ENCODE data around the gene IP6K2.

The IP6K2 gene

GRCh38 chr3:48662145-48662752 lies 54.8 kb downstream of the IP6K2 start:
- no peak for DNase-seq (ENCODE audit: insufficient read length, low spot score)
- FAIRE-seq, result no peak
- TF ChIP-seq, protein P1, sequence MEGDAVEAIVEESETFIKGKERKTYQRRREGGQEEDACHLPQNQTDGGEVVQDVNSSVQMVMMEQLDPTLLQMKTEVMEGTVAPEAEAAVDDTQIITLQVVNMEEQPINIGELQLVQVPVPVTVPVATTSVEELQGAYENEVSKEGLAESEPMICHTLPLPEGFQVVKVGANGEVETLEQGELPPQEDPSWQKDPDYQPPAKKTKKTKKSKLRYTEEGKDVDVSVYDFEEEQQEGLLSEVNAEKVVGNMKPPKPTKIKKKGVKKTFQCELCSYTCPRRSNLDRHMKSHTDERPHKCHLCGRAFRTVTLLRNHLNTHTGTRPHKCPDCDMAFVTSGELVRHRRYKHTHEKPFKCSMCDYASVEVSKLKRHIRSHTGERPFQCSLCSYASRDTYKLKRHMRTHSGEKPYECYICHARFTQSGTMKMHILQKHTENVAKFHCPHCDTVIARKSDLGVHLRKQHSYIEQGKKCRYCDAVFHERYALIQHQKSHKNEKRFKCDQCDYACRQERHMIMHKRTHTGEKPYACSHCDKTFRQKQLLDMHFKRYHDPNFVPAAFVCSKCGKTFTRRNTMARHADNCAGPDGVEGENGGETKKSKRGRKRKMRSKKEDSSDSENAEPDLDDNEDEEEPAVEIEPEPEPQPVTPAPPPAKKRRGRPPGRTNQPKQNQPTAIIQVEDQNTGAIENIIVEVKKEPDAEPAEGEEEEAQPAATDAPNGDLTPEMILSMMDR (IDR thresholded peaks at IDR 0.05; ENCODE audit: insufficient read depth, missing control alignments), result no peak

- DNase-seq (ENCODE audit: insufficient read length, low spot score) (no peak), FAIRE-seq (no peak)
Measured at GRCh38 chr3:48661501-48662144, 55.4 kb downstream of the IP6K2 start.

GRCh38 chr3:48660800-48661400 lies 56.1 kb downstream of the IP6K2 start:
- FAIRE-seq, result no peak
- no peak for DNase-seq (ENCODE audit: insufficient read length, low spot score)
- TF ChIP-seq, protein P1 (IDR thresholded peaks at IDR 0.05; ENCODE audit: insufficient read depth, missing control alignments), result no peak

More at GRCh38 chr3:48661501-48662144, 55.4 kb downstream of the IP6K2 start:
- TF ChIP-seq, protein P1 (IDR thresholded peaks at IDR 0.05; ENCODE audit: insufficient read depth, missing control alignments), result no peak

- TF ChIP-seq, protein P1 (IDR thresholded peaks at IDR 0.05; ENCODE audit: insufficient read depth, missing control alignments), result no peak
- no peak for FAIRE-seq
- DNase-seq (ENCODE audit: insufficient read length, low spot score), result no peak
Measured at GRCh38 chr3:48656841-48657281, 60.2 kb downstream of the IP6K2 start.

DNA sequence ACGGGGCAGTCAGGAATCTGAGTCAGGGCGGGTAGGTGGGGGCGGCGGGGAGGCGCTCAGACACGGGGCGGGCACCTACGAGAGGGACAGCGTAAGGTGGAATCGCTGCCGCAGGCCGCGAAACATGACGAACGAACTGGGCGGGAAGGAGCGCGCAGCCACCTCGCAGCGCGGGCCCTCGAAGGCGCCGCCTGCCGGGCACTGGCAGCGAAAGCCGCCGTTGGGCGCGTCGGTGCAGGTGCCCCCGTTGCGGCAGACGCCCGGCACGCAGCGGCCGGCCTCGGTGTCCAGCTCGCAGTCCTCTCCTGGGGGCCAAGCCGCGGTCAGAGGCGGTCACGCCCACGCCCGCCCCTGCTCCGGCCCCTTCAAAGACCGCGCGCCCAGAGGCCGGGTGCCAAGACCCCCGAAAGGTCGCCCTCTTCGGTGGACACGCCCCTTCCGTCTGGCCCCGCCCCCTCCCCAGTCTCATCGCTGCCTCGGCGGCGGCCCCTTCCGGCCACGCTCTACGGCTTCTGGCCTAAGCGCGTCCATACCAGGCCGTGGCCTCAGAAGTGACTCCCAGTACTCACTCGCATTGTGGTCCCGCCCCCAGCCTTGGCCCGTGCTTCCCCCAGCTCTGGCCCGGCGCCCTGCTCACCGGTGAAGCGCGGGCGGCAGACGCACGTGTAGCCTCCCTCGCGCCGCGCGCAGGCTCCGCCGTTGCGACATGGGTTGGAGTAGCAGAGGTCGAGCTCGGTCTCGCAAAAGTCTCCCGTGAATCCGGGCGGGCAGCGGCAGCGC lies 60.8 kb downstream of the IP6K2 start:
- FAIRE-seq (no peak), DNase-seq (ENCODE audit: insufficient read length, low spot score) (no peak)
- TF ChIP-seq, protein P1 (IDR thresholded peaks at IDR 0.05; ENCODE audit: insufficient read depth, missing control alignments), result no peak

DNA sequence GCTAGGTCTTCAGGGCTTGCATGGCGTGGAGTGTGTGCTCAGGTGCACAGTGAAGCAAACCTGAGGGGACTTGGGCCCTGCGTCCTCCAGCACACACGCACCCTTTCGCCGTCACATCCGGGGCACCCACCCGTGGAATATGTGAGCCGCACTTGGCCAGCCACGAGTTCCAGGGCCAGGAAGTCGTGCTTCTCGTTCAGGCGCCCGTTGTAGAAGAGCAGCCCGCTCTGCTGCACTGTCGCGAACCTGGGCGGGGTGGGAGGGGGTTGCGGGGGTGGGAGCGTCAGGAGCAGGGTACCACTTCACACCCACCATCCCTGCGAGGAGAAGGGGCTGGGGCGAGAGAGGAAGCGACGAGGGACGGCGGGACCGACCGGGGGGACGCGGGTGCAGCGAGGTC lies 61.4 kb downstream of the IP6K2 start:
- FAIRE-seq (no peak), DNase-seq (ENCODE audit: insufficient read length, low spot score) (no peak)
- TF ChIP-seq, protein P1 (IDR thresholded peaks at IDR 0.05; ENCODE audit: insufficient read depth, missing control alignments), result no peak

Data from D721Med (cell line).